Ovary (tissue), 9 donors: ENCODE results near the gene HDAC9. TPM values are rescaled to one million over a fixed set of nuclear protein-coding genes. Genes with fewer than 3 reads are reported as not detected.
"Not testable (repeated sequence)": the region's sequence is repeated elsewhere in the genome, so short reads cannot be mapped to it uniquely, and the experiment has no call there.

Source experiments
- DNase-seq, 5 donors: peaks; one replicate each; pipeline ENCODE4 v3.0.0-alpha.2; 2019 to 2020
- H3K27ac ChIP-seq, 2 donors: fragments of 200-600 bp; one replicate each; pipeline versions ENCODE4 v1.5.1 to v1.8.0; 2019 to 2022
- H3K27me3 ChIP-seq: fragments of 200-600 bp; one replicate; pipeline ENCODE4 v1.8.0; 2022
- H3K36me3 ChIP-seq: fragments of 200-600 bp; sonication (generic); one replicate; pipeline ENCODE4 v1.5.1; 2019
- H3K4me1 ChIP-seq: one replicate; pipeline ENCODE4 v1.8.1; 2013; ENCODE audit warnings: mild to moderate bottlenecking, moderate library complexity; ENCODE audit not compliant: insufficient read depth
- H3K4me3 ChIP-seq: fragments of 200-600 bp; sonication (generic); one replicate; pipeline ENCODE4 v1.5.1; 2017
- H3K9me3 ChIP-seq, 2 donors: fragments of 200-600 bp in 1 of 2; sonication (generic) in 1 of 2; one replicate each; pipeline versions ENCODE4 v1.5.1 to v1.8.1; 2013 to 2019; ENCODE audit warnings: mild to moderate bottlenecking in 1 of 2, moderate library complexity in 1 of 2
- EP300 ChIP-seq: sonication (generic); formaldehyde crosslinking; IDR thresholded peaks from one replicate; pipeline ENCODE4 v1.6.1; 2017; ENCODE audit warnings: antibody characterized with exemption
- POLR2A ChIP-seq: fragments of 450-650 bp; IDR thresholded peaks from one replicate; pipeline ENCODE4 v1.6.1; 2017; ENCODE audit warnings: antibody characterized with exemption, mild to moderate bottlenecking, moderate library complexity
- WGBS, 3 donors: extraction: QIAGEN DNeasy Blood & Tissue Kit in 1 of 3; methylation state at CpG; one replicate each; pipeline versions ENCODE4 v1.1.5 to v1.1.7; 2013 to 2017; 5-methylcytosine and 5-hydroxymethylcytosine counted together
- intact Hi-C, 4 donors: fragments of 100-400 bp; cut with DNase I; formaldehyde crosslinking; loops; one replicate each; pipeline versions ENCODE4 v1.11.0 to v1.15.1; 2022 to 2023
- polyA plus RNA-seq, 2 donors: library from polyadenylated mRNA; stranded (reverse); fragments of 200-250 nt in 1 of 2; fragments of 350-450 nt in 1 of 2; fragmentation: Illumina TruSeq in 1 of 2; extraction: RNeasy Lipid Tissue Mini Kit (QIAGEN cat#74804) in 1 of 2; gene quantifications; one replicate each; pipeline ENCODE4 v1.2.3, GENCODE V29; 2013 to 2014
- small RNA-seq: library from RNA; depleted of rRNA; stranded (forward); fragments of <200 nt; gene quantifications from one replicate; pipeline ENCODE3, GENCODE V24; 2016
- total RNA-seq, 7 donors: library from RNA; depleted of rRNA in 2 of 7; stranded (reverse); fragments of >200 nt in 2 of 7; fragmentation: NEBNext Ultra II Directional in 3 of 7; extraction: Animal tissue kit (Norgen Biotek cat#: 25700) in 3 of 7; gene quantifications; one replicate each; pipeline versions ENCODE4 v1.1.0 to v1.2.4, GENCODE V29; 2016 to 2023
- TF ChIP-seq, protein P1 (sequence below), 3 donors: fragments of 450-650 bp in 2 of 3; fragments of 200-600 bp in 1 of 3; IDR thresholded peaks; one replicate each; pipeline versions ENCODE4 v1.5.1 to v1.8.0; 2016 to 2022; ENCODE audit warnings: antibody characterized with exemption in 3 of 3, mild to moderate bottlenecking in 1 of 3
- donor health status: DM: no; HTN: no; CAD: no; lungs with moderate emphysema.
- donor health status: DM: no; HTN: no; CAD: no.
- donor health status: Bipolar disorder and iron deficiency.
- donor health status: DM: yes; HTN: yes; CAD: no.
- donor health status: DM: no; HTN: no; CAD: no.
- donor health status: DM: yes; HTN: yes; CAD: no.

Gene HDAC9
- total and polyA plus RNA-seq, 9 donors: 1.7 to 22.3 (median 6.0) TPM

DNA sequence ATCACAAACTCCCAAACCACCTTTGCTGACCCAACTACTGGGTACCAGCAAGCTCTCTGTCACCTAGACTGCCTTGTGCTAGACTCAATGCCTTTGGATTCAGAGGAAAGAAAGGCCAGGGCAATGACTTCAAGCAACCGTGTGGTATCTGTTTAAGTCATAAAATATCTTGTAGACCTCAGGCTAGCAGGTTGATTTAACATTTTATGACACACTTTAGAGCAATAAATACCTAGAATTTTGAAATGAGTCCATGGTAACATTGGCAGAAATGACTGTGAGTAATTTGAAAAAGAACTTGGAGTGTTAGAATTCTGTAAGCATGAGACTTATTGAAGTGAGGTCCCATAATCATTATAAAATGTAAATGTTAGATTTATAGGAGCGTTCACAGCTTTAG is 534.7 kb downstream of the HDAC9 start:
- H3K9me3 ChIP-seq: no peaks in the 10 kb centered on the region
- intact Hi-C loops: no loop called here
- H3K27me3 ChIP-seq: no peaks in the 10 kb centered on the region
- DNase-seq: no peak
- 25 to 39% (median 34%) methylated on average over 2 of the region's 2 CpGs for WGBS, 3 donors
- H3K4me1 ChIP-seq: no peaks in the 10 kb centered on the region
- no peaks in the 10 kb centered on the region for H3K36me3 ChIP-seq
- TF ChIP-seq, protein P1, sequence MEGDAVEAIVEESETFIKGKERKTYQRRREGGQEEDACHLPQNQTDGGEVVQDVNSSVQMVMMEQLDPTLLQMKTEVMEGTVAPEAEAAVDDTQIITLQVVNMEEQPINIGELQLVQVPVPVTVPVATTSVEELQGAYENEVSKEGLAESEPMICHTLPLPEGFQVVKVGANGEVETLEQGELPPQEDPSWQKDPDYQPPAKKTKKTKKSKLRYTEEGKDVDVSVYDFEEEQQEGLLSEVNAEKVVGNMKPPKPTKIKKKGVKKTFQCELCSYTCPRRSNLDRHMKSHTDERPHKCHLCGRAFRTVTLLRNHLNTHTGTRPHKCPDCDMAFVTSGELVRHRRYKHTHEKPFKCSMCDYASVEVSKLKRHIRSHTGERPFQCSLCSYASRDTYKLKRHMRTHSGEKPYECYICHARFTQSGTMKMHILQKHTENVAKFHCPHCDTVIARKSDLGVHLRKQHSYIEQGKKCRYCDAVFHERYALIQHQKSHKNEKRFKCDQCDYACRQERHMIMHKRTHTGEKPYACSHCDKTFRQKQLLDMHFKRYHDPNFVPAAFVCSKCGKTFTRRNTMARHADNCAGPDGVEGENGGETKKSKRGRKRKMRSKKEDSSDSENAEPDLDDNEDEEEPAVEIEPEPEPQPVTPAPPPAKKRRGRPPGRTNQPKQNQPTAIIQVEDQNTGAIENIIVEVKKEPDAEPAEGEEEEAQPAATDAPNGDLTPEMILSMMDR (IDR thresholded peaks at IDR 0.05): no peak
- TF ChIP-seq POLR2A (no peak), EP300 (no peak)
- no peak overlapping the region for H3K4me3 ChIP-seq
- H3K27ac ChIP-seq: no peak overlapping the region

DNA sequence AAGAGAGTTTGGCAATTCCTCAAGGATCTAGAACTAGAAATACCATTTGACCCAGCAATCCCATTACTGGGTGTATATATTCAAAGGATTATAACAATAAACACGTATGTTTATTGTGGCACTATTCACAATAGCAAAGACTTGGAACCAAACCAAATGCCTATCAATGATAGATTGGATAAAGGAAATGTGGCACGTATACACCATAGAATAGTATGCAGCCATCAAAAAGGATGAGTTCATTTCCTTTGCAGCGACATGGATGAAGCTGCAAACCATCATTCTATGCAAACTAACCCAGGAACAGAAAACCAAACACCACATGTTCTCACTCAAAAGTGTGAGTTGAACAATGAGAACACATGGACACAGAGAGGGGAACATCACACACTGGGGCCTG is 537.4 kb downstream of the HDAC9 start:
- H3K36me3 ChIP-seq, H3K27me3 ChIP-seq, H3K9me3 ChIP-seq, intact Hi-C loops, H3K4me3 ChIP-seq, H3K4me1 ChIP-seq, DNase-seq, H3K27ac ChIP-seq: not testable (repeated sequence)
- WGBS, 3 donors: 93 to 97% (median 94%) methylated on average over 3 of the region's 3 CpGs

DNA sequence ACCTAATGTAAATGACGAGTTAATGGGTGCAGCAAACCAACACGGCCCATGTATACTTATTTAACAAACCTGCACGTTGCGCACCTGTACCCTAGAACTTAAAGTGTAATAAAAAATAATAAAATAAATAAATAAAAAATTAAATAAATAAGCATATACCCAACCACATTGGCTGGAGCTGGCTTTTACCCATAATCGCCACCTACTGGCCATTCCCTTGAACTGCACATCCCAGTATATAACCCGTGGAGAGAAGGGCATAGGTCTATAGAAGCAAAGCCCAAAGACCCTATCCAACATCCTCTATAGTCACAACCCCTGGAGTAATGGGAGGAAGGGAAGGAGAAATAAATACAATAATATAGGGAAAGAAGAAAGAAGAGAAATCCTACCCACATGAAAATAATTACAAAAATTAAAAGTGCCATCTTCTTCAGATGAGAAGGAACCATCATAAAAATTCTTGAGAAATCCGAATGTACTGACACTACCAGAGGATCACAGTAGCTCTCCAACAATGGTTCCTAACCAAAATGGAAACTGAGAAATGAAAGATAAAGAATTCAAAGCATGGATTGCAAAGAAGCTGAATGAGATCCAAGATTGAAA is 556.3 kb downstream of the HDAC9 start:
- no peaks in the 10 kb centered on the region for H3K9me3 ChIP-seq
- no peak overlapping the region for H3K27ac ChIP-seq
- WGBS, 3 donors: 66 to 70% (median 68%) methylated on average over 7 of the region's 7 CpGs
- intact Hi-C loops: no loop called here
- H3K27me3 ChIP-seq: no peaks in the 10 kb centered on the region
- no peaks in the 10 kb centered on the region for H3K4me1 ChIP-seq
- TF ChIP-seq, protein P1 (IDR thresholded peaks at IDR 0.05): no peak
- TF ChIP-seq EP300 (no peak), POLR2A (no peak)
- no peak for DNase-seq
- no peak overlapping the region for H3K4me3 ChIP-seq
- H3K36me3 ChIP-seq: no peaks in the 10 kb centered on the region

Small RNA genes within 50 kb of the gene (small RNA-seq; reads per million reads assigned to genes)
- not detected for gene RN7SKP266
